Rectal smooth muscle tissue (tissue), 1 donor: ENCODE measurements around the gene SCO2.
A peak's percentile ranks its signal among the peaks of the same experiment; 100 is the strongest.
"Not testable (repeated sequence)": the region's sequence is repeated elsewhere in the genome, so short reads cannot be mapped to it uniquely, and the experiment has no call there.

Experiments used
- H3K27ac ChIP-seq: one replicate; pipeline ENCODE4 v1.7.0; 2013; ENCODE audit warnings: low read depth, low read length, inconsistent platforms
- H3K27me3 ChIP-seq: one replicate; pipeline ENCODE4 v1.7.0; 2013; ENCODE audit warnings: low read length; ENCODE audit not compliant: control insufficient read depth, insufficient read depth
- H3K36me3 ChIP-seq: one replicate; pipeline ENCODE4 v1.7.0; 2013; ENCODE audit warnings: low read length; ENCODE audit not compliant: control insufficient read depth, insufficient read depth
- H3K4me1 ChIP-seq: one replicate; pipeline ENCODE4 v1.7.0; 2013; ENCODE audit warnings: low read length; ENCODE audit not compliant: control insufficient read depth, insufficient read depth
- H3K4me3 ChIP-seq: one replicate; pipeline ENCODE4 v1.7.0; 2013; ENCODE audit warnings: low read length
- H3K9ac ChIP-seq: one replicate; pipeline ENCODE4 v1.7.0; 2013; ENCODE audit warnings: low read length

The SCO2 gene

GRCh38 chr22:50533856-50534711, 8.7 kb upstream of the SCO2 start:
- H3K27me3 ChIP-seq, H3K27ac ChIP-seq, H3K9ac ChIP-seq, H3K4me3 ChIP-seq, H3K4me1 ChIP-seq, H3K36me3 ChIP-seq: not testable (repeated sequence)

GRCh38 chr22:50532824-50533796, 7.7 kb upstream of the SCO2 start:
- H3K4me3 ChIP-seq = no peak overlapping the region
- no peak overlapping the region for H3K27ac ChIP-seq
- H3K9ac ChIP-seq = no peak overlapping the region
- no peaks in the 10 kb centered on the region for H3K36me3 ChIP-seq
- H3K27me3 ChIP-seq = peaks cover 9% of the 10 kb centered on the region
- H3K4me1 ChIP-seq = peaks cover 2% of the 10 kb centered on the region

- peak overlapping the region; percentile 85 for H3K27ac ChIP-seq
- H3K27me3 ChIP-seq = peaks cover 9% of the 10 kb centered on the region
- H3K9ac ChIP-seq = no peak overlapping the region
- H3K36me3 ChIP-seq = no peaks in the 10 kb centered on the region
- peak overlapping the region; percentile 80 for H3K4me3 ChIP-seq
- H3K4me1 ChIP-seq = peaks cover 2% of the 10 kb centered on the region
These were observed 6.7 kb upstream of the SCO2 start for GRCh38 chr22:50531962-50532674.

GRCh38 chr22:50531546-50531961, 6.2 kb upstream of the SCO2 start:
- Histone ChIP-seq H3K4me3 (peak overlapping the region; percentile 80), H3K4me1 (peaks cover 5% of the 10 kb centered on the region), H3K36me3 (no peaks in the 10 kb centered on the region), H3K27me3 (peaks cover 9% of the 10 kb centered on the region), H3K9ac (peak overlapping the region; percentile 97), H3K27ac (peak overlapping the region; percentile 85)

- Histone ChIP-seq H3K27ac (peak overlapping the region; percentile 85), H3K36me3 (no peaks in the 10 kb centered on the region), H3K27me3 (peaks cover 9% of the 10 kb centered on the region), H3K4me3 (peak overlapping the region; percentile 80), H3K9ac (peak overlapping the region; percentile 97), H3K4me1 (peaks cover 6% of the 10 kb centered on the region)
These were observed 5.6 kb upstream of the SCO2 start for GRCh38 chr22:50530877-50531545.

GRCh38 chr22:50530580-50530876, 5.1 kb upstream of the SCO2 start:
- H3K4me3 ChIP-seq = peak overlapping the region; percentile 67
- H3K27ac ChIP-seq = peak overlapping the region; percentile 85
- H3K27me3 ChIP-seq = peaks cover 9% of the 10 kb centered on the region
- H3K36me3 ChIP-seq = no peaks in the 10 kb centered on the region
- H3K9ac ChIP-seq = peak overlapping the region; percentile 71
- H3K4me1 ChIP-seq = peaks cover 6% of the 10 kb centered on the region

GRCh38 chr22:50529897-50530579, 4.6 kb upstream of the SCO2 start, which contains the start of gene TYMP:
TYMP (minus strand) TSS chr22:50530012; CDS start chr22:50529709, 303 bp downstream.
- peaks cover 9% of the 10 kb centered on the region for H3K27me3 ChIP-seq

GRCh38 chr22:50529416-50529896, 4.1 kb upstream of the SCO2 start:
- H3K27me3 ChIP-seq = peaks cover 9% of the 10 kb centered on the region
- H3K9ac ChIP-seq = peak overlapping the region; percentile 38
- H3K36me3 ChIP-seq = no peaks in the 10 kb centered on the region
- H3K27ac ChIP-seq = peak overlapping the region; percentile 56
- H3K4me3 ChIP-seq = peak overlapping the region; percentile 67
- H3K4me1 ChIP-seq = peaks cover 6% of the 10 kb centered on the region

More at GRCh38 chr22:50529897-50530579, 4.6 kb upstream of the SCO2 start, which contains the start of gene TYMP:
- H3K27ac ChIP-seq = peak within 1 kb of the TSS; percentile 85
- H3K4me3 ChIP-seq = peak within 1 kb of the TSS; percentile 80
- H3K36me3 ChIP-seq = no peaks in the 10 kb centered on the region
- peaks cover 6% of the 10 kb centered on the region for H3K4me1 ChIP-seq
- H3K9ac ChIP-seq = peak within 1 kb of the TSS; percentile 71

GRCh38 chr22:50528682-50529415, 3.5 kb upstream of the SCO2 start:
- peaks cover 9% of the 10 kb centered on the region for H3K27me3 ChIP-seq
- H3K36me3 ChIP-seq = no peaks in the 10 kb centered on the region
- H3K4me1 ChIP-seq = peaks cover 6% of the 10 kb centered on the region
- no peak overlapping the region for H3K9ac ChIP-seq
- H3K4me3 ChIP-seq = peak overlapping the region; percentile 67
- peak overlapping the region; percentile 56 for H3K27ac ChIP-seq

- Histone ChIP-seq H3K4me3 (no peak overlapping the region), H3K9ac (no peak overlapping the region), H3K27ac (no peak overlapping the region), H3K36me3 (peaks cover 5% of the 10 kb centered on the region), H3K4me1 (peaks cover 6% of the 10 kb centered on the region), H3K27me3 (peaks cover 9% of the 10 kb centered on the region)
These were observed 2.7 kb upstream of the SCO2 start for GRCh38 chr22:50527921-50528681.
